Ectodermal cell (in vitro differentiated cells): ENCODE results near the gene ROR1.

Experiments
- H3K27ac ChIP-seq: 2 replicates; pipeline ENCODE4 v1.7.0; 2013; ENCODE audit warnings: mild to moderate bottlenecking, low read depth, low read length; ENCODE audit not compliant: insufficient read depth, poor library complexity, severe bottlenecking
- H3K27me3 ChIP-seq: 2 replicates; pipeline ENCODE4 v1.7.0; 2013; ENCODE audit warnings: mild to moderate bottlenecking, low read length; ENCODE audit not compliant: insufficient read depth, control insufficient read depth, poor library complexity, severe bottlenecking
- H3K36me3 ChIP-seq: one replicate; pipeline ENCODE4 v1.7.0; 2013; ENCODE audit warnings: low read length; ENCODE audit not compliant: control insufficient read depth, insufficient read depth
- H3K4me1 ChIP-seq: one replicate; pipeline ENCODE4 v1.7.0; 2013; ENCODE audit warnings: low read length; ENCODE audit not compliant: control insufficient read depth, insufficient read depth
- H3K4me3 ChIP-seq: 2 replicates; pipeline ENCODE4 v1.7.0; 2013; ENCODE audit warnings: low read depth, low read length, control low read depth; ENCODE audit not compliant: insufficient read depth
- H3K9me3 ChIP-seq: 2 replicates; pipeline ENCODE4 v1.7.0; 2013; ENCODE audit warnings: mild to moderate bottlenecking, low read length, moderate library complexity; ENCODE audit not compliant: control insufficient read depth
- WGBS, 2 experiments: methylation state at CpG; one replicate each; pipeline ENCODE4 v1.1.7; 2013; ENCODE audit warnings: missing lambda C conversion rate in 2 of 2; 5-methylcytosine and 5-hydroxymethylcytosine counted together

ROR1 gene

DNA sequence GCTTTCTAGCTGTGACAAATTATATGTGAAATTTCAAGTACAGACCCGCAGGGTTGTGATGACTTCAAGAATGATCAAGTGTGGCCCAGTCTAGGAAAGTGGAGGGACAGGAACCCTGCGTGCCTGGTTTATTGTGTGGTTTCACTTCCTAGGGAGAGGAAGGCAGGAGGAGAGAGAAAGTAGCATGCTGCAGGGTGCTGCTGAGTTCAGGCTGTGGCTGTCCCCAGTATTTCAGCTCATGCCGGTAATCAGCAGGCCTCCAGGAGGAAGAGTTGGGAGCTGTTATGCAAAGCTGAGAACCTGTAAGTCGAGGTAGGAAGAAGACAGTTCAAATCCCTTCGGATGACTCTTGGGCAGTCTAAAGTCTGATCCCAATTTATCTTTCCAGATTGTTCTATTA, 140.4 kb downstream of the ROR1 start:
- H3K4me3 ChIP-seq, result no peak overlapping the region
- peaks cover 23% of the 10 kb centered on the region for H3K4me1 ChIP-seq
- WGBS, 2 experiments, result 72 to 77% methylated on average over 5 of the region's 5 CpGs
- H3K36me3 ChIP-seq, result no peaks in the 10 kb centered on the region
- no peaks in the 10 kb centered on the region for H3K9me3 ChIP-seq
- no peak overlapping the region for H3K27ac ChIP-seq
- H3K27me3 ChIP-seq, result no peaks in the 10 kb centered on the region

DNA sequence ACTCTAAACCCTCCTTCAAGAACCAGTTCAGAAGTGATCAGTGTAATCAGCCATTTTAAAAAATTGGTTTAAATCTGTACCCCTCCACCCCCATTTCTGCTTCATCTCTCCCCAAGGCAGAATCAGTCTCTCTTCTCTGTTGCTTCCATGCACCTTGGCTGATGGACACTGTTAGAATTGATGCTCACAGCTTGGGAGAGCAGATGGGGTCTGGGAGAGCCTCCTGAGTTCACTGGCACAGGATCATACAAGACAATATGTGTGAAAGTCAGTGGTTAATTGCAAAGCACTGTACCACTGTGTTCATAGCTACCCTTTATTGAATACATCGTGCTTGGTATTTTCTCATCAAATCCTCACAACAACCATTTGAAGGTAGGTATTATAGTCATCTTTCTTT, 140.9 kb downstream of the ROR1 start:
- no peaks in the 10 kb centered on the region for H3K36me3 ChIP-seq
- H3K27ac ChIP-seq, result no peak overlapping the region
- no peaks in the 10 kb centered on the region for H3K9me3 ChIP-seq
- H3K4me1 ChIP-seq, result peaks cover 23% of the 10 kb centered on the region
- WGBS, 2 experiments, result 100% methylated on average over 1 of the region's 1 CpG
- H3K4me3 ChIP-seq, result no peak overlapping the region
- no peaks in the 10 kb centered on the region for H3K27me3 ChIP-seq

DNA sequence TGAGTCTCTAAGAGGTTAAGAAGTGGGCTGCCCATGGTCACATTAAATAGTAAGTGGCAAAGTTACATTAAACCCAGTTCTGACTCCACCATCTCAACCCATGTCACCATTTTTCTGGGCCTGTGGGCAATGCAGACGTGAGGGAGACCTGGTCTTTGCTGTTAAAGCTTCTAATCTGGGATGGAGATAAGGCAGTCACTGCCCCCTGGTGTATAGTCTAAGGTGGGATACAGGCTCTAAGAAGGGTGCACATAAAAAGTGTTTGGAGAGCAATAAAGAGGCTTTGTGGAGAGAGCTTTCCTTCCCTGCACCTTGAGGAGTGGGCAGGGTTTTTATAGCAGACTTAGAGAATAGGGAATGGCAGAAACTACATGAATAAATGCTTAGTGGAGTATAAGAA, 141.3 kb downstream of the ROR1 start:
- 60 to 63% methylated on average over 1 of the region's 1 CpG for WGBS, 2 experiments
- H3K4me3 ChIP-seq, result no peak overlapping the region
- H3K27me3 ChIP-seq, result no peaks in the 10 kb centered on the region
- H3K4me1 ChIP-seq, result peaks cover 23% of the 10 kb centered on the region
- H3K27ac ChIP-seq, result no peak overlapping the region
- no peaks in the 10 kb centered on the region for H3K36me3 ChIP-seq
- no peaks in the 10 kb centered on the region for H3K9me3 ChIP-seq

DNA sequence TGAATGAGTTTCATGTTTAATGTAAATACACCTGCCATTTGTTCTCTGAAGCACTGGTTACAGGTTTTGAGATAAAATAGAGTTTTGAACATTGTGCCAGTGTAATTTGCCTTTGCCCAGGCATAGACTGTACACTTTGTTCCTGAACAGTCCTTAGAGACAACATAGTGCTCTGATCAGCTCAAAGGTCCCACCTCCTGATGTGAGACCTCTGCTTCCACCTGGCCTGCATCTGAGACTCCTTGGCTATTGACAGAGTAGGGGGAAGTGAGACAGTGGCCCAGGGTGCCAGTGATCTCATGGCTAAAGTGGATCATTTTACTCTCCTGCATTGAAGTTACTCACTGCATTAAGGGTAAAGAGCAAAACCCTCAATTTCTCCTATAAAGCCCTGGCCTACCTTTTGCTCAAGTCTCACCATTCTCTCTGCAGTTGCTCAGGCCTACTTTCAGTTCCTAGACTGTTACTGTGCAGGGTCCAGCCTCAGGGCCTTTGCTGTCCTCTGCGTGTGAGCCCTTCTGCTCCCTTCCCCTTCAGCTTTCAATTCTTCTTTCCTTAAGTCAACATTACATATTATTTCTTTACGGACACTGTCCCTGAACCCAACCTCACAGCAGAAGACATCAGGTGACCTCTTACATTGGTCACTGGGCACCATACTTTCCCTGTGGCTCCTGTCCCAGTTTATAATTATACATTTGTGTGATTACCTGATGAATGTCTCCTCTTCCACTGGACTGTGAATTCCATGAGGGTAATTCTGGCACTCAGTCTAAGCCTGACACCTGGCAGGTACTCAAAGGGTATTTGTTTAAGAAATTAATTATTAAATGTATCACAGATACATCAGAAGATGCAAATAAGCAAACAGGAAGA, 142.9 kb downstream of the ROR1 start:
- H3K9me3 ChIP-seq, result no peaks in the 10 kb centered on the region
- no peaks in the 10 kb centered on the region for H3K36me3 ChIP-seq
- H3K27ac ChIP-seq, result no peak overlapping the region
- no peak overlapping the region for H3K4me3 ChIP-seq
- peaks cover 34% of the 10 kb centered on the region for H3K4me1 ChIP-seq
- H3K27me3 ChIP-seq, result no peaks in the 10 kb centered on the region
- 95 to 96% methylated on average over 2 of the region's 2 CpGs for WGBS, 2 experiments

DNA sequence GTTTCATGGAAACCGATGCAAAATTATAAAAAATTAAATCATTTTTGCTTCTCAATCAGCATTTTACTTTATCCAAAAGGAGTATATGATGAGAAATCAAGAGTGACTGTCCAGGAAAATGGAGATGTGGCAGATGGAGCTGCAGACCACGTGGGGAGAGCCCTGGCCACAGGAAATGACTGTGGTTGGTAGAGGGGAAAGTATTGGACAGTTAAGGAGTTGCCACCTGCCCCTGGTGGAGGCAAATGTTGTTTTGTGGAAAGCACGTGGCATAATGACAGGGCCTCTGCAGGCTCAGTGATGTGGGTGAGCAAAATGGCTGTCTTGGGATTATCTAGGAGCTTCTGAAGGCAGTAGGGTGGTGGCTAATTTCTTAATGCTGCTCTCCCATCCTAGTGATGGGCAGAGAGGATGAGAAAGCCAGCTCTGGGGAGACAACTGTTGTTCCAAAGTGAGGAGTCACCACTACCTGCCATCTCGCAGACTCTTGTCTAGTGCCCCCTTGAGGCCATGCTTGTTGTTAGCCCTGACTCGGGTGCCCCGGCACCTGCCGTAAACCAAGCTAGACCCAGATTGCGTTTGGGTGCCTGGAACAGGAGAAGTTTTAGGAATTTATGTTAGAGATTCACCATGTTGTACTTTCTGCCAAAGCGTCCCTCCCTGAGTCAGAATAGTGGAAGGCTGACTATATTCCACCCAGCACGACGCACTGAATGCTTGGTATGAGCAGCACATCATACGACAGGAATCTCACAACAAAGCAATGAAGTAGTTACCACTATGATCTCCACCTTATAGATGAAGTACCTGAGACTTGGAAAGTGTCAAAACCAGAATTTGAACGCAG, 144.0 kb downstream of the ROR1 start:
- H3K9me3 ChIP-seq, result no peaks in the 10 kb centered on the region
- 89% methylated on average over 12 to 13 of the region's 13 CpGs for WGBS, 2 experiments
- H3K4me3 ChIP-seq, result no peak overlapping the region
- H3K27me3 ChIP-seq, result no peaks in the 10 kb centered on the region
- peaks cover 32% of the 10 kb centered on the region for H3K4me1 ChIP-seq
- H3K27ac ChIP-seq, result no peak overlapping the region
- H3K36me3 ChIP-seq, result no peaks in the 10 kb centered on the region

DNA sequence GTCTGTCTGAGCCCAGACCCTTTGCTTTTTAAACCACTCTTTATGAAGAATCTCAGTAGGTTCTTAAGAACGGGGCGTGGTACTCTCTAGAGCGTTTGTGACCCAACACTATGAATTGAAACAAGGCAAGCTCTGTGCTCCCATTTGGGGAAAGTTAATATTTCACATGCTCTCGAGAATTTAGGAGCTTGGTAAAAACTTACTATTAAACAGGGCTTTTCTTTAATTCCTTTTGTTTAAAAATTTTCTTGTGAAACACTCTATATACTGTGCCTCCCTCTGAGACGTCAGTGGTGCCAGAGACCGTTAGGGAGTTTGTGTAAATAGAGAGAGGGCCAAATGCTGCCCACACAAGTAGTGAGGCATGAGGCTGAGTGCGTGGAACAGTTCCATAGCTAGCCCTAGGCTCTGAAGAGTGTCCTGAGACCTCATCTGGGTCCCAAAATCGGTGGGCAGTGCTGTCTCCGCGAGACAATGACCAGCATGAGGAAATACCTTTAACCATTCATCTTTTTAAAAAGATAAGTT, 144.7 kb downstream of the ROR1 start:
- Histone ChIP-seq H3K27ac (no peak overlapping the region), H3K36me3 (no peaks in the 10 kb centered on the region), H3K9me3 (no peaks in the 10 kb centered on the region), H3K27me3 (no peaks in the 10 kb centered on the region), H3K4me1 (peaks cover 34% of the 10 kb centered on the region), H3K4me3 (no peak overlapping the region)
- 85 to 90% methylated on average over 10 of the region's 10 CpGs for WGBS, 2 experiments

DNA sequence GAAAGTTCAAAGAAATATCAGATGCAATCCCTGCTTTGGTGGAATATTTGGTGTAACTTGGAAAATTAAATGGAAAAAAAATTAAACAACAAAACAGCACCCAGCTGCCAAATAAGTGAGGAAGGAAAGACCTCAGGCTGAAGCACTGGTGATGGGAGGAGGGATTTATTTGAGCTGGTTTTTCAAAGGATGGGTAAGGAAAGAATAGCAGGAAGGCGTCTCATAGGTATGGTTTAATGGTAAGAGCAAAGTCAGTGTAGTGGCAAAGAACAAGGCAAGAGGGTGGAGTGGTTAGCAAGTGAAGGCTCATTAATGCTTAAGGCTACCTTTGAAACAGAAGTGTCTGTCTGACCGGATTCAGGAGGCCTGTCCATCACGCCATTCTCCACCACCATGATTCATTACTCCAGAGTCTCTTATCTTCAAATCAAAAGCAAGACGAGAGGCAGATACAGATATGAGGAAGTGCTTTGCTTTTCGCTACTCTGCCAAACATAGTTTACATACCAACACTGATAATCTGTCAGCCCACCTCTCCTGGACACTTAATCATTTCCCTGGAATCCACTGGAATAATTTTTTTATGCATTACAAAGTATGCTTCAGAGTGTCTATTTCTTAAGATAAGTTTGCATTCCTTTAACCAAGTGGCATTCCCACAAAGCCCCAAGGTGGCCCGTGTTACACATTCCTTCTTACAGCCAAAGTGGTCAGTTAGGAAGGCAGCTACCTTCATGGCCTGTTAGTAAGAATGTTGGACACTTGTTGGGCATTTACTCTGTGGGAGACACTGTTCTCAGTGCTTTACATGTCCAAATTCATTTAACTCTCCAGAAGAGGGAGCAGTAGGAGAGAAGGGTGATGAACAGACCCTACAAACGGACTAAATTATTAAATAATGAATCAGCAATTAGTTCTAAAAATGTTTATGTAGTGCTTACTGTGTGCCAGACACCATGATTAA, 146.6 kb downstream of the ROR1 start:
- H3K36me3 ChIP-seq, result no peaks in the 10 kb centered on the region
- 90 to 91% methylated on average over 6 to 7 of the region's 7 CpGs for WGBS, 2 experiments
- H3K9me3 ChIP-seq, result no peaks in the 10 kb centered on the region
- H3K27ac ChIP-seq, result peak overlapping the region; percentile 38
- no peaks in the 10 kb centered on the region for H3K27me3 ChIP-seq
- H3K4me3 ChIP-seq, result no peak overlapping the region
- peaks cover 21% of the 10 kb centered on the region for H3K4me1 ChIP-seq

DNA sequence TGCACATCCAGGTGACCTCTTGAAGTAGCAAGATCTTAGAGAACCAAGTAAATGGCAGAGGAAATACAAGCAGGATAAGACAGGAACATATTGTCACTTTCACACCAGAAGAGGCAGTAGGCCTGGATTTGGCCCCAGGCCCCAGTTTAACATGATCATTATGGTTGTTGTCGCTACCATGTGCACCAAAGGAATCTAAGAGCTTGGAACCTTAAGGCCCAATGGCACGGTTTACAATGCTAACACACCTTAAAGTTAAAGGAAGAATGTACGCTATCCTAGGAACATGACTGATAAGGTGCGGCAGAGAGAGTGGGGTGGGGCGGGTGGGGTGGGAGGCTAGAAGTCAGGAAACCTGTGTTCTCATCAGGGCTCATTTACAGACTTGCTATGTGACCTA, 147.5 kb downstream of the ROR1 start:
- WGBS, 2 experiments, result 97 to 99% methylated on average over 5 of the region's 5 CpGs
- Histone ChIP-seq H3K4me3 (no peak overlapping the region), H3K27ac (no peak overlapping the region), H3K4me1 (peaks cover 21% of the 10 kb centered on the region), H3K27me3 (no peaks in the 10 kb centered on the region), H3K9me3 (no peaks in the 10 kb centered on the region), H3K36me3 (no peaks in the 10 kb centered on the region)

DNA sequence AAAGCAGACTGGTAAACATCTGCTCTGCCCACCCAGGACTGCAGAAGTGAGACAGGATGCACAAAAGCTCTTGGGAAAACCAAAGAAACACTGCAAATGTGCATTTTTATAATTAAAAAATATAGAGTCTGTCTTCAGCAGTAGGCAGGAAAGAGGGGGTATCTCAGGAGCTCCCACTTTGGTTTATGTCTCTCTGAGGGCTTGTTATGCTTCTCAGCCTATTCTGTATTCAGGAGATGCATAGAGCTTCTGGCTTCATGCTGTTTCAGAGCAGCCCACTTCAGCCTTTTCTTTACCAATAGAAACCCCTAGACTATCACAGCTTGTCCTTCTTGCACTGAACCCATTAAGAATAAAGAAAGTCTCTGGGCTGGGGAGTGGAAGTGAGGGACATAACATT, 148.0 kb downstream of the ROR1 start:
- Histone ChIP-seq H3K36me3 (no peaks in the 10 kb centered on the region), H3K4me3 (no peak overlapping the region), H3K27me3 (no peaks in the 10 kb centered on the region), H3K4me1 (peaks cover 21% of the 10 kb centered on the region), H3K9me3 (no peaks in the 10 kb centered on the region), H3K27ac (no peak overlapping the region)
